B cell (primary cell): Measurements from ENCODE around the gene AUTS2. TPM values are rescaled to one million over a fixed set of nuclear protein-coding genes. Genes with fewer than 3 reads are reported as not detected.

Experiments used
- ATAC-seq: fragments of 200-7000 bp; cut with Tn5 transposase; one replicate; pipeline ENCODE4 v1.10.0; 2021; ENCODE audit warnings: low read depth, mild to moderate bottlenecking, moderate number of reproducible peaks, moderate library complexity
- CTCF ChIA-PET: fragments of 350-600 bp; sonication (Branson Sonifier 250); formaldehyde crosslinking; loops from one replicate; lab custom pipeline; 2021; ENCODE audit warnings: antibody characterized with exemption, inconsistent platforms; lab: Charles Lee
- POLR2A ChIA-PET: fragments of 350-600 bp; sonication (Branson Sonifier 250); formaldehyde crosslinking; loops from one replicate; lab custom pipeline; 2021; ENCODE audit warnings: antibody characterized with exemption; lab: Charles Lee
- DNase-seq: peaks from one replicate; pipeline ENCODE4 v3.0.0; 2013
- H2AFZ ChIP-seq: 2 replicates; pipeline ENCODE4 v1.6.1; 2012; ENCODE audit warnings: mild to moderate bottlenecking, low read depth, low read length; ENCODE audit not compliant: insufficient read depth, poor library complexity, severe bottlenecking
- H3K27ac ChIP-seq, 2 donors: 1 replicate in 1 of 2; 2 replicates in 1 of 2; pipeline ENCODE4 v1.5.1; 2012 to 2013; ENCODE audit warnings: low read length in 2 of 2, mild to moderate bottlenecking in 2 of 2, moderate library complexity in 1 of 2
- H3K27me3 ChIP-seq, 4 experiments: fragments of 200-600 bp in 1 of 4; sonication (generic) in 1 of 4; replicated peaks in 1 of 4; 1 replicate in 2 of 4; 2 replicates in 2 of 4; pipeline versions ENCODE4 v1.6.1 to v1.7.0; 2013 to 2016; ENCODE audit warnings: low read length in 3 of 4, mild to moderate bottlenecking in 2 of 4, mixed read lengths in 1 of 4, moderate library complexity in 1 of 4; ENCODE audit not compliant: insufficient read depth in 4 of 4, control insufficient read depth in 3 of 4; ENCODE audit errors: control extremely low read depth in 1 of 4
- H3K36me3 ChIP-seq, 2 experiments: replicated peaks in 1 of 2; 1 replicate in 1 of 2; 2 replicates in 1 of 2; pipeline versions ENCODE4 v1.6.1 to v1.7.1; 2013; ENCODE audit warnings: low read length in 1 of 2; ENCODE audit not compliant: insufficient read depth in 2 of 2, control insufficient read depth in 1 of 2; ENCODE audit errors: control extremely low read depth in 1 of 2, extremely low read depth in 1 of 2
- H3K4me1 ChIP-seq, 2 donors: fragments of 200-600 bp in 1 of 2; sonication (generic) in 1 of 2; 1 replicate in 1 of 2; 2 replicates in 1 of 2; pipeline versions ENCODE4 v1.5.1 to v1.6.1; 2013 to 2017; ENCODE audit warnings: low read length in 2 of 2; ENCODE audit not compliant: control insufficient read depth in 2 of 2, insufficient read depth in 2 of 2
- H3K4me2 ChIP-seq: replicated peaks from 2 replicates; pipeline ENCODE3; 2012; ENCODE audit warnings: mild to moderate bottlenecking, low read depth, low read length; ENCODE audit not compliant: poor library complexity, severe bottlenecking
- H3K4me3 ChIP-seq, 5 experiments: fragments of 200-600 bp in 1 of 5; sonication (generic) in 1 of 5; 1 replicate in 3 of 5; 2 replicates in 2 of 5; pipeline versions ENCODE4 v1.5.1 to v1.7.0; 2011 to 2016; ENCODE audit warnings: low read length in 4 of 5, mild to moderate bottlenecking in 4 of 5, low read depth in 2 of 5, control low read depth in 1 of 5, moderate library complexity in 1 of 5; ENCODE audit not compliant: insufficient read depth in 1 of 5; ENCODE audit errors: control extremely low read depth in 1 of 5, extremely low read depth in 1 of 5
- H3K79me2 ChIP-seq: fragments of 200-600 bp; sonication (generic); one replicate; pipeline ENCODE4 v1.6.0; 2016; ENCODE audit warnings: low read length; ENCODE audit not compliant: control insufficient read depth, insufficient read depth
- H3K9ac ChIP-seq: fragments of 200-600 bp; sonication (generic); 2 replicates; pipeline ENCODE4 v1.6.1; 2017; ENCODE audit warnings: mild to moderate bottlenecking, low read length, moderate library complexity
- H3K9me3 ChIP-seq, 3 donors: one replicate each; pipeline versions ENCODE4 v1.6.1 to v1.7.1; 2013; ENCODE audit warnings: low read length in 2 of 3; ENCODE audit not compliant: control insufficient read depth in 2 of 3, insufficient read depth in 1 of 3; ENCODE audit errors: control extremely low read depth in 1 of 3
- H4K20me1 ChIP-seq: 2 replicates; pipeline ENCODE4 v1.6.0; 2012; ENCODE audit warnings: mild to moderate bottlenecking, low read length; ENCODE audit not compliant: insufficient read depth, control insufficient read depth, poor library complexity, severe bottlenecking
- H3K27ac Mint-ChIP-seq: one replicate; pipeline ENCODE4 v1.8.0; 2021; ENCODE audit warnings: mixed read lengths
- H3K27me3 Mint-ChIP-seq: one replicate; pipeline ENCODE4 v1.8.0; 2021; ENCODE audit warnings: mixed read lengths
- H3K4me1 Mint-ChIP-seq: one replicate; pipeline ENCODE4 v1.8.0; 2021; ENCODE audit warnings: mixed read lengths
- H3K4me3 Mint-ChIP-seq: one replicate; pipeline ENCODE4 v1.8.0; 2021; ENCODE audit warnings: mixed read lengths
- H3K9me3 Mint-ChIP-seq: one replicate; pipeline ENCODE4 v1.8.0; 2022; ENCODE audit warnings: mixed read lengths; ENCODE audit not compliant: insufficient read depth
- EZH2 ChIP-seq: IDR thresholded peaks from 2 replicates; pipeline ENCODE4 v1.6.1; 2012; ENCODE audit warnings: borderline replicate concordance, low read depth, mild to moderate bottlenecking, moderate library complexity, low read length; ENCODE audit not compliant: insufficient read depth, poor library complexity, severe bottlenecking
- WGBS: methylation state at CpG from one replicate; pipeline ENCODE4 v1.1.5; 2013; ENCODE audit warnings: missing lambda C conversion rate; ENCODE audit not compliant: insufficient coverage; 5-methylcytosine and 5-hydroxymethylcytosine counted together
- intact Hi-C: fragments of 100-400 bp; cut with micrococcal nuclease; formaldehyde crosslinking; loops from one replicate; pipeline ENCODE4 v1.10.0; 2022
- polyA plus RNA-seq: library from polyadenylated mRNA; depleted of rRNA; stranded (reverse); fragments of >200 nt; gene quantifications from 2 replicates; pipeline ENCODE4 v1.2.3, GENCODE V29; 2012
- total RNA-seq, 2 donors: library from RNA; stranded (reverse); fragments of 120-200 nt in 1 of 2; gene quantifications; 1 replicate in 1 of 2; 2 replicates in 1 of 2; pipeline versions ENCODE4 v1.2.3 to v1.2.4, GENCODE V29; 2013 to 2022
- TF ChIP-seq, protein P1 (sequence below): fragments of 200-600 bp; IDR thresholded peaks from one replicate; pipeline ENCODE4 v1.8.0; 2022; ENCODE audit warnings: antibody characterized with exemption, mild to moderate bottlenecking

AUTS2 gene
- total and polyA plus RNA-seq, 2 donors (not counting 1 experiment from before 2014, with no cell fraction given): 22.3 to 35.0 TPM

GRCh38 chr7:69691734-69692133, 93.5 kb downstream of the AUTS2 start:
- no peak for DNase-seq
- no peak for TF ChIP-seq EZH2
- TF ChIP-seq, protein P1, sequence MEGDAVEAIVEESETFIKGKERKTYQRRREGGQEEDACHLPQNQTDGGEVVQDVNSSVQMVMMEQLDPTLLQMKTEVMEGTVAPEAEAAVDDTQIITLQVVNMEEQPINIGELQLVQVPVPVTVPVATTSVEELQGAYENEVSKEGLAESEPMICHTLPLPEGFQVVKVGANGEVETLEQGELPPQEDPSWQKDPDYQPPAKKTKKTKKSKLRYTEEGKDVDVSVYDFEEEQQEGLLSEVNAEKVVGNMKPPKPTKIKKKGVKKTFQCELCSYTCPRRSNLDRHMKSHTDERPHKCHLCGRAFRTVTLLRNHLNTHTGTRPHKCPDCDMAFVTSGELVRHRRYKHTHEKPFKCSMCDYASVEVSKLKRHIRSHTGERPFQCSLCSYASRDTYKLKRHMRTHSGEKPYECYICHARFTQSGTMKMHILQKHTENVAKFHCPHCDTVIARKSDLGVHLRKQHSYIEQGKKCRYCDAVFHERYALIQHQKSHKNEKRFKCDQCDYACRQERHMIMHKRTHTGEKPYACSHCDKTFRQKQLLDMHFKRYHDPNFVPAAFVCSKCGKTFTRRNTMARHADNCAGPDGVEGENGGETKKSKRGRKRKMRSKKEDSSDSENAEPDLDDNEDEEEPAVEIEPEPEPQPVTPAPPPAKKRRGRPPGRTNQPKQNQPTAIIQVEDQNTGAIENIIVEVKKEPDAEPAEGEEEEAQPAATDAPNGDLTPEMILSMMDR: no peak
- H3K79me2 ChIP-seq: no peaks in the 10 kb centered on the region
- ChIA-PET POLR2A (no interaction called here), CTCF (no interaction called here)
- no peak overlapping the region for H2AFZ ChIP-seq
- Mint-ChIP-seq H3K4me1 (peaks cover 26% of the 10 kb centered on the region), H3K4me3 (no peak overlapping the region), H3K27me3 (no peaks in the 10 kb centered on the region), H3K9me3 (no peaks in the 10 kb centered on the region), H3K27ac (no peak overlapping the region)
- no peak overlapping the region for H3K9ac ChIP-seq
- H3K27me3 ChIP-seq: no peaks in the 10 kb centered on the region
- intact Hi-C loops: no loop called here
- no peak overlapping the region for H3K4me3 ChIP-seq
- 17% methylated on average over 2 of the region's 4 CpGs for WGBS
- no peak overlapping the region for H3K27ac ChIP-seq
- H3K4me1 ChIP-seq: peaks cover 18 to 22% of the 10 kb centered on the region in 2 donors
- H4K20me1 ChIP-seq: no peaks in the 10 kb centered on the region
- H3K4me2 ChIP-seq: no peak overlapping the region
- peaks cover 0 to 4% (median 0%) of the 10 kb centered on the region in 3 donors for H3K9me3 ChIP-seq
- ATAC-seq: no peak
- no peaks in the 10 kb centered on the region for H3K36me3 ChIP-seq

GRCh38 chr7:69692611-69693010, 94.3 kb downstream of the AUTS2 start:
- Mint-ChIP-seq H3K27me3 (no peaks in the 10 kb centered on the region), H3K4me1 (peaks cover 35% of the 10 kb centered on the region), H3K27ac (no peak overlapping the region), H3K4me3 (no peak overlapping the region), H3K9me3 (no peaks in the 10 kb centered on the region)
- Histone ChIP-seq H3K36me3 (no peaks in the 10 kb centered on the region), H3K9me3 (peaks cover 0 to 4% (median 0%) of the 10 kb centered on the region in 3 donors), H3K27me3 (no peaks in the 10 kb centered on the region), H3K4me2 (no peak overlapping the region), H2AFZ (no peak overlapping the region), H4K20me1 (no peaks in the 10 kb centered on the region), H3K4me3 (no peak overlapping the region), H3K27ac (no peak overlapping the region), H3K79me2 (no peaks in the 10 kb centered on the region), H3K9ac (no peak overlapping the region), H3K4me1 (peaks cover 24 to 26% of the 10 kb centered on the region in 2 donors)
- CTCF ChIA-PET: no interaction called here
- POLR2A ChIA-PET: no interaction called here
- ATAC-seq: no peak
- TF ChIP-seq, protein P1: no peak
- TF ChIP-seq EZH2: no peak
- WGBS: 80% methylated on average over 1 of the region's 3 CpGs
- no peak for DNase-seq
- intact Hi-C loops: no loop called here
